Left ventricle myocardium inferior (tissue), 1 donor: Measurements from ENCODE around the gene SUGCT. TPM values are rescaled to one million over a fixed set of nuclear protein-coding genes. Genes with fewer than 3 reads are reported as not detected.

Experiments used
- DNase-seq: peaks from one replicate; pipeline ENCODE4 v3.0.0-alpha.2; 2020
- H3K27ac ChIP-seq: fragments of 200-600 bp; replicated peaks from 2 replicates; pipeline ENCODE4 v1.8.0; 2021
- H3K27me3 ChIP-seq: fragments of 200-600 bp; 2 replicates; pipeline ENCODE4 v1.8.0; 2021; ENCODE audit warnings: low read depth
- H3K36me3 ChIP-seq: fragments of 200-600 bp; 2 replicates; pipeline ENCODE4 v1.8.0; 2021
- H3K4me1 ChIP-seq: fragments of 200-600 bp; 2 replicates; pipeline ENCODE4 v1.8.0; 2021
- H3K4me3 ChIP-seq: fragments of 200-600 bp; 2 replicates; pipeline ENCODE4 v1.8.0; 2021; ENCODE audit warnings: mild to moderate bottlenecking, moderate library complexity
- H3K9me3 ChIP-seq: fragments of 200-600 bp; replicated peaks from 2 replicates; pipeline ENCODE4 v1.8.0; 2021
- CTCF ChIP-seq: fragments of 200-600 bp; IDR thresholded peaks from 2 replicates; pipeline ENCODE4 v1.8.0; 2021; ENCODE audit warnings: antibody characterized with exemption, mild to moderate bottlenecking, borderline replicate concordance
- intact Hi-C: fragments of 100-400 bp; cut with micrococcal nuclease; formaldehyde crosslinking; loops from one replicate; pipeline ENCODE4 v1.11.0; 2022
- total RNA-seq: library from RNA; stranded (reverse); fragmentation: NEBNext Ultra II Directional; extraction: Animal tissue kit (Norgen Biotek cat#: 25700); gene quantifications from one replicate; pipeline ENCODE4 v1.2.1, GENCODE V29; 2021
- donor health status: DM: no; HTN: yes; CAD: no; lungs with severe emphysema.

The SUGCT gene
- total RNA-seq, 1 donor from 2014 or later: 5.0 TPM

- Histone ChIP-seq H3K27ac (no peak overlapping the region), H3K36me3 (no peaks in the 10 kb centered on the region), H3K4me3 (no peak overlapping the region), H3K27me3 (no peaks in the 10 kb centered on the region), H3K4me1 (no peaks in the 10 kb centered on the region), H3K9me3 (no peaks in the 10 kb centered on the region)
- no peak for DNase-seq
- intact Hi-C loops: no loop called here
- no peak for TF ChIP-seq CTCF
These were observed 499.3 kb downstream of the SUGCT start for GRCh38 chr7:40634118-40634517.

- no peak for DNase-seq
- H3K9me3 ChIP-seq: no peaks in the 10 kb centered on the region
- TF ChIP-seq CTCF: no peak
- H3K4me1 ChIP-seq: peaks cover 3% of the 10 kb centered on the region
- H3K4me3 ChIP-seq: no peak overlapping the region
- no peaks in the 10 kb centered on the region for H3K36me3 ChIP-seq
- H3K27ac ChIP-seq: no peak overlapping the region
- intact Hi-C loops: no loop called here
- H3K27me3 ChIP-seq: no peaks in the 10 kb centered on the region
These were observed 503.9 kb downstream of the SUGCT start for GRCh38 chr7:40638545-40639320.

GRCh38 chr7:40640566-40640965 is 505.8 kb downstream of the SUGCT start:
- Histone ChIP-seq H3K4me3 (no peak overlapping the region), H3K4me1 (peaks cover 4% of the 10 kb centered on the region), H3K27me3 (no peaks in the 10 kb centered on the region), H3K27ac (no peak overlapping the region), H3K9me3 (no peaks in the 10 kb centered on the region), H3K36me3 (no peaks in the 10 kb centered on the region)
- no peak for TF ChIP-seq CTCF
- DNase-seq: no peak
- intact Hi-C loops: no loop called here

- Histone ChIP-seq H3K4me3 (no peak overlapping the region), H3K36me3 (no peaks in the 10 kb centered on the region), H3K4me1 (peaks cover 4% of the 10 kb centered on the region), H3K9me3 (no peaks in the 10 kb centered on the region), H3K27me3 (no peaks in the 10 kb centered on the region), H3K27ac (no peak overlapping the region)
- no peak for DNase-seq
- no peak for TF ChIP-seq CTCF
- intact Hi-C loops: no loop called here
These were observed 506.9 kb downstream of the SUGCT start for GRCh38 chr7:40641701-40642100.

- no peaks in the 10 kb centered on the region for H3K36me3 ChIP-seq
- H3K27ac ChIP-seq: no peak overlapping the region
- H3K9me3 ChIP-seq: no peaks in the 10 kb centered on the region
- no peak for TF ChIP-seq CTCF
- intact Hi-C loops: no loop called here
- DNase-seq: no peak
- H3K27me3 ChIP-seq: no peaks in the 10 kb centered on the region
- H3K4me3 ChIP-seq: no peak overlapping the region
- H3K4me1 ChIP-seq: peaks cover 4% of the 10 kb centered on the region
These were observed 508.9 kb downstream of the SUGCT start for GRCh38 chr7:40643664-40644063.
